Measurements from ENCODE around the gene FAM89A. TPM values are rescaled to one million over a fixed set of nuclear protein-coding genes. Genes with fewer than 3 reads are reported as not detected.

FAM89A gene
- 10 to 100 TPM; 11.1 to 63.0 (median 23.5) TPM for total RNA-seq

GRCh38 chr1:231040019-231040799 lies at the start of gene FAM89A:
Gene FAM89A, minus strand, starts transcription at chr1:231040254. Its CDS starts 43 bp downstream, at chr1:231040211.
- no peaks in the 10 kb centered on the region for H3K36me3 ChIP-seq
- H3K4me3 ChIP-seq = peak within 1 kb of the TSS; percentile 55 to 84 (median 80)
- TF ChIP-seq POLR2A (IDR thresholded peaks at IDR 0.05) (no peak), EP300 (IDR thresholded peaks at IDR 0.05) (no peak)
- TF ChIP-seq, protein P1, sequence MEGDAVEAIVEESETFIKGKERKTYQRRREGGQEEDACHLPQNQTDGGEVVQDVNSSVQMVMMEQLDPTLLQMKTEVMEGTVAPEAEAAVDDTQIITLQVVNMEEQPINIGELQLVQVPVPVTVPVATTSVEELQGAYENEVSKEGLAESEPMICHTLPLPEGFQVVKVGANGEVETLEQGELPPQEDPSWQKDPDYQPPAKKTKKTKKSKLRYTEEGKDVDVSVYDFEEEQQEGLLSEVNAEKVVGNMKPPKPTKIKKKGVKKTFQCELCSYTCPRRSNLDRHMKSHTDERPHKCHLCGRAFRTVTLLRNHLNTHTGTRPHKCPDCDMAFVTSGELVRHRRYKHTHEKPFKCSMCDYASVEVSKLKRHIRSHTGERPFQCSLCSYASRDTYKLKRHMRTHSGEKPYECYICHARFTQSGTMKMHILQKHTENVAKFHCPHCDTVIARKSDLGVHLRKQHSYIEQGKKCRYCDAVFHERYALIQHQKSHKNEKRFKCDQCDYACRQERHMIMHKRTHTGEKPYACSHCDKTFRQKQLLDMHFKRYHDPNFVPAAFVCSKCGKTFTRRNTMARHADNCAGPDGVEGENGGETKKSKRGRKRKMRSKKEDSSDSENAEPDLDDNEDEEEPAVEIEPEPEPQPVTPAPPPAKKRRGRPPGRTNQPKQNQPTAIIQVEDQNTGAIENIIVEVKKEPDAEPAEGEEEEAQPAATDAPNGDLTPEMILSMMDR (IDR thresholded peaks at IDR 0.05) = no peak
- H3K9me3 ChIP-seq = peaks cover 0 to 12% (median 0%) of the 10 kb centered on the region in 4 donors
- WGBS, 2 donors = 1 to 4% methylated on average over 23 to 27 of the region's 82 CpGs
- H3K4me1 ChIP-seq = peaks cover 0 to 29% (median 19%) of the 10 kb centered on the region in 4 donors
- DNase-seq (ENCODE audit: low spot score in 2 of 2) = peak; percentile 33 to 45
- peaks cover 0 to 4% of the 10 kb centered on the region in 2 donors for H3K27me3 ChIP-seq
- peak within 1 kb of the TSS in 3 of 4 donors; percentile 16 to 73 (median 69) for H3K27ac ChIP-seq

DNA sequence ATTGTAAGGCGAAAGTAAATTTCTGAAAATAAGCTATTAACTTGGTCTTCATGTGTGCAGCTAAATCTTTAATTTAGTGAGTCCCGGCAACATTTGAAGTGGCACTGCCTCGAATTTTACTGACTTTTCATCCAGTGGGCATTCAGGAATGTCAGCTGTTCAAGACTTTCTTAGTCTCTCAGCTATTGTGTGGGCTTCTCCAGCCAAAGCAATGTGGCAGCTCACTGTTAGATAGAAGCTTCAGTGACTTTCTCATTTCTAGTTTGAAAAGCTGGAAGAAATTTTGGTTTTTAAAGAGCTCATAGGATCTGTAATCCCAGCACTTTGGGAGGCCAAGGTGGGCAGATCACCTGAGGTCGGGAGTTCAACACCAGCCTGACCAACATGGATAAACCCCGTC lies 44.3 kb upstream of the FAM89A start:
- Histone ChIP-seq H3K4me1 (no peaks in the 10 kb centered on the region), H3K9me3 (no peaks in the 10 kb centered on the region), H3K36me3 (no peaks in the 10 kb centered on the region), H3K27me3 (no peaks in the 10 kb centered on the region), H3K27ac (no peak overlapping the region), H3K4me3 (no peak overlapping the region)
- no peak for DNase-seq (ENCODE audit: low spot score in 2 of 2)
- 75 to 76% methylated on average over 5 of the region's 5 CpGs for WGBS, 2 donors
- TF ChIP-seq EP300 (IDR thresholded peaks at IDR 0.05) (no peak), POLR2A (IDR thresholded peaks at IDR 0.05) (no peak)
- TF ChIP-seq, protein P1 (IDR thresholded peaks at IDR 0.05) = no peak

DNA sequence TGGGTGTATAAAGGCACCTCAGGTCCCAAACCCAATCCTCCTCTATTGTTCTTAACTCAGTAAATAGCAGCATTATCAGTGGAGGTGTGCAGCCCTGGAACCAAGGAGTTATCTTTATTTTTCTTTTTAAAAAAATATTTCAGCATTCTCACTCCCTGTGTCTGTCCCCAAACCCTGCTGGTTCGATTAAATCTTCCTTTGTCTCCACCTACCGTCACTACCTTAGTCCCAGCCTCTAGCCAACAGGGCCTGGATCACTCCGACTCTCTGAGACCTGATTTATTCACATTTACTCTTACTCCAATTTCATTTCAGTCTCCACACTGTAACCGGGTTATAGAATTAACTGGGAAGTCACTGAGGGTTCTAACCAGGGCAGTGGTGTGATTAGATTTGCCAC lies 39.1 kb upstream of the FAM89A start:
- no peak for TF ChIP-seq POLR2A (IDR thresholded peaks at IDR 0.05)
- TF ChIP-seq, protein P1 (IDR thresholded peaks at IDR 0.05) = no peak
- no peak for TF ChIP-seq EP300 (IDR thresholded peaks at IDR 0.05)
- Histone ChIP-seq H3K27me3 (no peaks in the 10 kb centered on the region), H3K4me3 (no peak overlapping the region), H3K9me3 (no peaks in the 10 kb centered on the region), H3K36me3 (no peaks in the 10 kb centered on the region), H3K4me1 (no peaks in the 10 kb centered on the region), H3K27ac (no peak overlapping the region)
- no peak for DNase-seq (ENCODE audit: low spot score in 2 of 2)
- 87 to 91% methylated on average over 4 of the region's 4 CpGs for WGBS, 2 donors

GRCh38 chr1:231078250-231078649 lies 38.2 kb upstream of the FAM89A start:
- WGBS, 2 donors = 93% methylated on average over 7 of the region's 7 CpGs

GRCh38 chr1:231076802-231077201 lies 36.7 kb upstream of the FAM89A start:
- Histone ChIP-seq H3K36me3 (no peaks in the 10 kb centered on the region), H3K27ac (no peak overlapping the region), H3K4me1 (no peaks in the 10 kb centered on the region), H3K9me3 (no peaks in the 10 kb centered on the region), H3K4me3 (no peak overlapping the region), H3K27me3 (no peaks in the 10 kb centered on the region)
- no peak for DNase-seq (ENCODE audit: low spot score in 2 of 2)
- TF ChIP-seq, protein P1 (IDR thresholded peaks at IDR 0.05) = no peak
- TF ChIP-seq POLR2A (IDR thresholded peaks at IDR 0.05) (no peak), EP300 (IDR thresholded peaks at IDR 0.05) (no peak)
- WGBS, 2 donors = 77 to 92% methylated on average over 5 of the region's 5 CpGs

More at GRCh38 chr1:231078250-231078649, 38.2 kb upstream of the FAM89A start:
- no peak for TF ChIP-seq POLR2A (IDR thresholded peaks at IDR 0.05)
- TF ChIP-seq, protein P1 (IDR thresholded peaks at IDR 0.05) = no peak
- no peak for TF ChIP-seq EP300 (IDR thresholded peaks at IDR 0.05)
- no peak overlapping the region for H3K27ac ChIP-seq
- no peaks in the 10 kb centered on the region for H3K4me1 ChIP-seq
- no peaks in the 10 kb centered on the region for H3K9me3 ChIP-seq
- no peaks in the 10 kb centered on the region for H3K36me3 ChIP-seq
- DNase-seq (ENCODE audit: low spot score in 2 of 2) = no peak
- no peaks in the 10 kb centered on the region for H3K27me3 ChIP-seq
- no peak overlapping the region for H3K4me3 ChIP-seq

Measured in tibial nerve (tissue), 4 donors.